Measurements from ENCODE around the gene ARCN1.

DNA sequence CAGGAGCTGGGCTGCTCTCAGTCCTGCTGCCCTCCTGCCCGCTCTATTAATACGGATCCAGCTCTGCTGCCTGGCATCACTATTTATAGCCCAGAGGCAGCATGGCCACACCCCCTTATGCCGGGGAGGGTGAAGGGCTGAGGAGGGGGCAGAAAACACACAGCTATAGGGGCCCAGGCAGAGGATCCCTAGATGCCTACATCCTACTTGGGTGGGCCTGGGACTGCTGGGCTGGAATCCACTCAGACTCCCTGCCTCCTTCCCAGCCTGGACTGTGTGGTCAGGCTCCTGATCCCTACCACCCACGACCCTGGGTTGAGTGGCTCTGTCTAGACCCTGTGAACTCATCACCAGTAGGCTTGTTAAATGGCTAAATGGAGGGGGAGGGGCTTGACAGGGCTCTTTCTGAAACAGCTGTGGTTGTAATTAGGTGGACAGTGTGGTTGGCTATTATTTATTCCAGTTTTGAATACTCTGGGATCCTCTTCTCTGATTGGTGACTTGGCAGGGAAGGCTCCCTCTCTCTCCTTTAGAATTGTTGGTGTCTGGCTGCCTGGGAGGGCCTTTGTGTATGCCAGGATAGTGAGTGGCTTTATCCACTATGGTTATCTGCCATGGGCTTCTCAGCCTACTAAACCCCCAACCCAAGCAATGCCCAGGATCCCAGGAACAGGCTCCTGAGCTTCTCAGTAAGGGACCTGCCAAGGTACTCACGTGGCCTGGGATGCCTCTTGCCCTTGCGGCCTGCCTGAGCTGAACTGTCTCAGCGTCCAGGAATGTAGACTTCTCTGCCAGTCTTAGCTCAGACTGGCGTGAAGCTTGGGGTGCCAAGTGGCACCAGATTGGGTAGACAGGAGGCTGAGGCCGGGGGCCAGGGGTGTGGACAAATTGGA, 50.4 kb downstream of the ARCN1 start:
- TF ChIP-seq, protein P1, sequence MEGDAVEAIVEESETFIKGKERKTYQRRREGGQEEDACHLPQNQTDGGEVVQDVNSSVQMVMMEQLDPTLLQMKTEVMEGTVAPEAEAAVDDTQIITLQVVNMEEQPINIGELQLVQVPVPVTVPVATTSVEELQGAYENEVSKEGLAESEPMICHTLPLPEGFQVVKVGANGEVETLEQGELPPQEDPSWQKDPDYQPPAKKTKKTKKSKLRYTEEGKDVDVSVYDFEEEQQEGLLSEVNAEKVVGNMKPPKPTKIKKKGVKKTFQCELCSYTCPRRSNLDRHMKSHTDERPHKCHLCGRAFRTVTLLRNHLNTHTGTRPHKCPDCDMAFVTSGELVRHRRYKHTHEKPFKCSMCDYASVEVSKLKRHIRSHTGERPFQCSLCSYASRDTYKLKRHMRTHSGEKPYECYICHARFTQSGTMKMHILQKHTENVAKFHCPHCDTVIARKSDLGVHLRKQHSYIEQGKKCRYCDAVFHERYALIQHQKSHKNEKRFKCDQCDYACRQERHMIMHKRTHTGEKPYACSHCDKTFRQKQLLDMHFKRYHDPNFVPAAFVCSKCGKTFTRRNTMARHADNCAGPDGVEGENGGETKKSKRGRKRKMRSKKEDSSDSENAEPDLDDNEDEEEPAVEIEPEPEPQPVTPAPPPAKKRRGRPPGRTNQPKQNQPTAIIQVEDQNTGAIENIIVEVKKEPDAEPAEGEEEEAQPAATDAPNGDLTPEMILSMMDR (IDR thresholded peaks at IDR 0.05) = no peak
- TF ChIP-seq POLR2AphosphoS5 (IDR thresholded peaks at IDR 0.05) = no peak
- TF ChIP-seq EP300 (IDR thresholded peaks at IDR 0.05) = no peak
